NCI-H774 (cell line): ENCODE results near the gene SOBP.

Source experiments
- DNase-seq: peaks from one replicate; lab custom pipeline; 2025; lab: John Stamatoyannopoulos, UW

The SOBP gene

DNA sequence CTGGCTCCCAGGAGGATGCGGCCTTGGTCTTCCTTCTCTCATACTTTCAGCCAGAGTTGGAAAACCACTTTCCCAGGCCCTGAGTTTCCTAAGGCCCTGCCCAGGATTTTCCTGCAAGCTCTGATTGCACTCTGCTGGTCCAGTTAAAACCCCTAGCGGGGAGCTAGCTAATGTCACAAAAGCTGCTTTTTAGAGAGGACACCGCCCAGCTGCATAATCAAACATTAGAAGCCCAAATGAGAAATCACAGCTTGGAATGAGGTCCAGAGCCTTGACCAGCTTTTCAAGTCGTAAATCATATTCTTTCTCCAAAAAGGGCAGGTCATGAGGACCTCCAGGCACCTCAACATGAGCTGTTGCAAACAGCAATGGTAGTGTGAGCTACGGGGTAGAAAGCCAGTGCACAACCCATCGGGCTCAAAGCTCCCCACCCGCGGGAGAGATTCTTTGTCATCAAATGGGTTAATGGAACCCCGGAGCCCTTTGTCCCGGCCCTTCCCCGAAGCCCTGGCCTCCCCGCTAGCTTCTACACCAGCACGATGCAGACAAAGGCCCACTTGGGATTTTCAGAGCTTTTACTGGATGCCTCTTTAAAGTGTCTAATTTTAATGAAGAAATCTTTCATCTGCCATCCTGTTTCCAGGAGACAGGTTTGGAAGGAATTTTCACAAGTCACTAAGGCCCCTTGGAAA lies 200.2 kb downstream of the SOBP start:
- DNase-seq = no peak

DNA sequence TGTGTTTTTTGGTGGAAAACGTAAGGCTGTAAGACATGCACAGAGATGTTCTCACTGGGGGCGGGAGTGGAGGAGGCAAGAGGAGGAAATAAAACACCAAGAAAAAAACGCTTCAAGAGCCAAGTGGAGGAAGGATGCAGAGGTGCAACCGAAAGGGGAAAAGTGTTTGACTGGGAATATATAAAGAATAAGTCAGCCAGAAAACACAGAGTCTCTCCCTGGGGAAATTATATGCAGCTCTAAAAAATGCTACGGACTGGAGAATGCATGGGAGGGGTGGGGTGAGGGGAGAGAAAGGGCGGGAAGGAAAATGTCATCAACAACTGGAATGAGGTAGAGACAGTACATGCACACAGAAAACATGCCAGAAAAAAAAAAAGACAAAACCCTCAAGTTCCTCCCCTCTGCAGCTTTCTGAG lies 200.7 kb downstream of the SOBP start:
- no peak for DNase-seq

DNA sequence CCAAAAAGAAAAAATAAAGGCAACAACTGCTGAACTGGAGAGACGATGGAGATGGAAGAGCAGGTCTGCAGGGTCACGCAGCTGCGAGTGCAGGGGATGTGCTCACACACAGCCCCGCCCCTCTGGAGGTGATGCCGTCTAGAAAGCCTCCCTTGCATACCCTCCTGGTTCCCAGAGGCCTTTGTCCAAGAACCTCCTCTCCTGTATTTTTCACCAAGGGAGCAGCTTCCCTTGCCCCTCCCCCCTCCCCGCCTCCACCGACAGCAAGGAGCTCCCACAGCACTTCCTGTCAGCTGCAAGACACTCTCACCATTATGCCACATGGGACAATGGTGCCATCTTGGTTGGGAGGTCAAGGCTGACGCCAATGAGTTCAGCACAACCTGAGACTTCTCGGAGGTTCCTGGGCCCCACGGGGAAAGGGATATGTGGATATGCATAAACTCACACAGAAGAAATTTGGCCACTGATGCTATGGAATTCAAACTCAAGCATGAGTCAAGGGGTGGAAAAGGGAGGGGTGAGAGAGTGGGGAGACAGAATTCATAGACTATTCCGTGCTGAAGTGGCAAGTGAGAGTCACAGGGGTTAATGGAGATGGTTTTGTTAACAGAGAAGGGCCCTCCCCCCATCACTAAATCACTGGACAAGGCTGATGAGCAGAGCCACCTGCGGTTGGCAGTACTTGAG lies 201.3 kb downstream of the SOBP start:
- peak; percentile 18 for DNase-seq

GRCh38 chr6:107692351-107692750 lies 202.4 kb downstream of the SOBP start:
- no peak for DNase-seq

DNA sequence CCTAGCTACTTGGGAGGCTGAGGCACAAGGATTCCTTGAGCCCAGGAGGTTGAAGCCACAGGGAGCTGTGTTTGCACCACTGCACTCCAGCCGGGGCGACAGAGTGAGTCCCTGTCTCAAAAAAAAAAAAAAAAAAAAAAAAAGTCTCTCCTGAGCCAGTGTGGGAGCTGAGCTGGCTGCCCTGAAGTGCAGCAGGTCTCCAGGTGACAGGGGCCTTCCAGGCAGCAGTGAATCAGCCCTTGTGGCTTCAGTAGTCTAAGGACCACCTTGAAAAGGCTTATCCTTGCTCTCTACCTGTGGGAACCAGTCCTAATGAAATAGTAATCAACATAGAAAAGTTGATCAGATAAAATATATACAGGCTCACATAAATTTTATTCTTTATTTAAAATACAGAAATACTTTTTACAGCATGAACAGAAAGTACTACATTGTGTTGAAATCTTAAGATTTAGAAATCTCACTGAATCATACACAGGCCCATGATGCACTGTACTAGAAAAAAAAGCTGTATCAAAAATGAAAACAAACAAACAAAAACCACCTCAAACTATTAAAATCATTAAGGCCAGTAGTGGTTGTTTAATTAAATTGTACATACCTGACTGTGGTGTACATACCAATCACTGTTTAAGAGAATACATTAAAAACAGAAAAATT lies 205.3 kb downstream of the SOBP start:
- DNase-seq = no peak

DNA sequence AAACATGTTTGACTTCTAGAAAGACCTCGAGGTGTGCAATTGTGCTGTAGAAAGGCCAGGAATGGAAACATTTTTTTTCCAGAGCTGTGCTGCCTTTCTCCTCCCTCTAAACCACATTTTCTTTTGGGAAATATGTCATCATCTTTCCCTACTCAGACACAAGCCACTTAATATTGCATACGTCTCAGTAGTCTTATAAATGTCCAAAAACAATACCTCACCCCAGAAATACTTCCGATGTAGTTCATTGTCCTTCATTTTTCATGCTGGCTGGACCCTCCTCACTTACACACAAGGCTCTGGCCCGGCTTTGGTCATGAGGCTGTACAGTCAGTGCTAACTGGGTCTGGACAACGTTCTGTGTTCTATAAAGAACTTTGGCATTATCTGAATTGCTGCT lies 207.8 kb downstream of the SOBP start:
- no peak for DNase-seq

DNA sequence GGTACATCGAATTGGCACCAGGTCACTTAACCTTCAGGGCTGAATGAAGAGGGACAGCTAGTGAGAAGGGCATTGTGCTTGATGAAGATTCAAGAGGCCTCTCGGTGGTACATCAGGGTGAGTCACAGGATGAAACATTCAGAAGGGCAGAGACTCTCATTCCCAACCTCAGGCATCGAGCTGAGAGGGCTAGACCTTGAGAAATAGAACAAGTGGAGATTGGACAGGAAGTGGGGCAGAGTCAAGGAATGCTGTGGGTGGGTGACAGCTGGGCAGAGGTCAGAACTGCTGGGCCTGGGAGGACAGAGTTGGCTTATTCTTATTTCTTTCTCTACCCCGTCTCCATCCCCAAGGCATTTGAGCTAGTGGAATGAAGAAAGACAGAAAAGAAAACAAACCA lies 208.2 kb downstream of the SOBP start:
- DNase-seq = no peak

DNA sequence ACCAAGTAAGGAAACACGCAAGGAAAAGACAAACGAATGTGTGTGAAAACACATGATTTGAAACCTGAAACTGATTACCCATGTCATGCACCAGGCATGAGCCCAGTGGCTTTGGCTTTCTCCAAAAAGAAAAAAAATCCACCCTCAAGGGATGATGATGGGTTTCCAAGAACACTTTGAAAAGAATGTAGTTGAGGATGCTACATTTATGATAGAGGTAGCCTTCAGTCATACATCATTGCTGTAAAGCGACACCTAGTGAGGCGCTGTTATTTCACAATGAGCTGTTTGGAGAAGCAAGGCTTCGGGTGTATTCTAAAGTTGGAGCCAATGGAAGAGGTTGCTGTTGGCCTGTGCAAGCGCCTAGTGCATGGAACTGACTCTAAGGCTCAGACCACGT lies 209.3 kb downstream of the SOBP start:
- no peak for DNase-seq

DNA sequence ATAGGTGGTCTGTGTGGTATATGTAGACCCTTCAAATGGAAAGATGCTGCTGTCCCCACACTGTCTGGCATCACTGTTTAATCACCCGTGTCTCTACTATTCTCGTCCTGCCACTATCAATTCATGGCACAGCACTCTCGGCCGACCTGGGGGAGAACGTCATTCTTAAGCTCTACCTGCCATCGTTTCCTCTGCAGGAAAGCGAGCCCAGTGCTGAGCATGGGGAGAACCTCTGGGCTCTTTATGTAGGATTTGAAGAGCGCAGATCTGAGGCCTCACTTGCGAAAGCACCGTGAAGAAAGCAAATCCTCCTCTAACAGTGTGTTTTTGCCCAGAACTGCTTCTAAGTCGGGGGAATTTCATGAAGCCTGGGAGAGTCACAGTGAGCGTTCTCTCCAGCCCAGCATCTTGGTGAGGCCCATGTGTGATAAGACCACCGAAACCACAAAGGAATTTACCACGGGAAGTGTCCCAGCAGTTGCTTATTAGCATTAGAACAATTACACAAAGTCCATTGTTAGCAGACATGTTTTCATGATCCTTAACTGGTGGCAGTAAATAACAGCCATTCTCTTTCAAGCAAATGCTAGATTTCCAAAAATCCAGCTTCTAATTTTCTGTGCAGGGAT lies 209.9 kb downstream of the SOBP start:
- no peak for DNase-seq

GRCh38 chr6:107703606-107704005 lies 213.7 kb downstream of the SOBP start:
- no peak for DNase-seq

GRCh38 chr6:107704347-107705013 lies 214.6 kb downstream of the SOBP start:
- peak; percentile 20 for DNase-seq

- no peak for DNase-seq
These were observed 216.7 kb downstream of the SOBP start for GRCh38 chr6:107706516-107707115.

GRCh38 chr6:107707346-107708275 lies 217.7 kb downstream of the SOBP start:
- DNase-seq = no peak

- DNase-seq = no peak
These were observed 218.5 kb downstream of the SOBP start for GRCh38 chr6:107708435-107708834.

GRCh38 chr6:107709341-107709740 lies 219.4 kb downstream of the SOBP start:
- DNase-seq = no peak
